GM21717 (cell line): Measurements from ENCODE around the gene RPS5.
A peak's percentile ranks its signal among the peaks of the same experiment; 100 is the strongest.

Source experiments
- ATAC-seq: cut with Tn5 transposase; IDR thresholded peaks from one replicate; pipeline ENCODE4 v1.9.1; 2021; ENCODE audit warnings: mild to moderate bottlenecking, moderate library complexity; ENCODE audit not compliant: unreplicated experiment

Gene RPS5

GRCh38 chr19:58382997-58383603 is 4.0 kb upstream of the RPS5 start:
- ATAC-seq: no peak

- no peak for ATAC-seq
Measured at GRCh38 chr19:58385313-58385890, 1.7 kb upstream of the RPS5 start.

GRCh38 chr19:58385891-58386575 is 1.0 kb upstream of the RPS5 start:
- no peak for ATAC-seq

GRCh38 chr19:58387338-58388174 is 487 bp downstream of the RPS5 start:
- ATAC-seq: peak; percentile 7

- ATAC-seq: no peak
Measured at GRCh38 chr19:58388175-58388526, 1.1 kb downstream of the RPS5 start.

GRCh38 chr19:58392945-58393724 is 6.1 kb downstream of the RPS5 start:
- ATAC-seq: no peak

DNA sequence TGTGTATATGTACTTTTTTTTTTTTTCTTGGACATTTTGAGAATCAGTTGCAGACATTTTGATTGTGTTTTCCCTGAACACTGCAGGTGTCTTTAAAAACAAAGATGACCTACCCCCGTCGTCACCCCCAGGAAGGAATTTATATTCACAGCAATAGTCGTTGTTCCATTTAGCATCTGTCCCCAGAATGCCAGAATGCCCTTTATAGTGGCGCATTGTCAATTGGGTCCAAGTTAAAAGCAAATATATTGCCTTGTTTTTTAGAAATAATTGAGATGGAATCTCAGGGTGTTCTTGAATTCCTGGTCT is 6.6 kb downstream of the RPS5 start:
- ATAC-seq: no peak

GRCh38 chr19:58394821-58395219 is 7.8 kb downstream of the RPS5 start:
- no peak for ATAC-seq

DNA sequence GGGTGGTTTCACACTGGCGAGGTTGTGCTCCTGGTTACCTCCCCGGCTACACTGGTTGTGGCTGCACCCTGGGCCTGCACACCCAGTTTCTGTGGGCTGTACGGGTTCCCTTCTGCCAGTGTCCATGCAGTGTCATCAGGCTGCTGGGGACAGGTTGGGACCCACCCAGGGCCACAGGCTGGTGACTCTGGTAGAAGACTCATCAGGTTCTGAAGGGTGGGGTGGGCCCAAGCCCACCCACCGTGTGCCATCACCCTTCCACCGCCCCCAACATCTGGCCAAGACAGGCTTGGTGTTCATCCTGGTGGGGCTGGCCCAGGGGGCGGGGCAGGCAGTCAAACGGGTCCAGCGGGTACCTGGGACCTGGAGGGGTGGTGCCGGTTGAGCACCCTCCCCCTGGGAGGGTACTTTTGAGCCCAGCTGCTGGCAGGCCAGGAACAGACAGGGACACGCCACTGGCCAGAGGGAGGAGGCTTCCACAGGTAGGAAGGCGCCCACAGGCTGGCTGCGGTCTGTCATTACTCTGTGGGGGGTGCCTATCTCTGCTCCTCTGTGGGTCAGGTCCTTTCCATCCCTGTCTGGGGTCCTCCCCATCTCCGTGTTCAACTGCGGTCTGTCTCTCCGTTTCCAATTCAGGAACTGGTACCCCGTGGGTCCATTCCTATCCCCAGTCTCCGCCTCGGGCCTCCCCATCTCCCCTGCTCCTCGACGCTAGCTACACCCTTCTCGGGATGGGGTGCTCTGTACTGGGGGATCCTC is 8.3 kb downstream of the RPS5 start, which contains the start of gene RNF225:
Gene RNF225 (plus strand): TSS at position 437 of the 759 bp plus-strand sequence. CDS start 434 bp downstream, outside the sequence.
- ATAC-seq: no peak

GRCh38 chr19:58395979-58396627 is 9.0 kb downstream of the RPS5 start:
- ATAC-seq: no peak

DNA sequence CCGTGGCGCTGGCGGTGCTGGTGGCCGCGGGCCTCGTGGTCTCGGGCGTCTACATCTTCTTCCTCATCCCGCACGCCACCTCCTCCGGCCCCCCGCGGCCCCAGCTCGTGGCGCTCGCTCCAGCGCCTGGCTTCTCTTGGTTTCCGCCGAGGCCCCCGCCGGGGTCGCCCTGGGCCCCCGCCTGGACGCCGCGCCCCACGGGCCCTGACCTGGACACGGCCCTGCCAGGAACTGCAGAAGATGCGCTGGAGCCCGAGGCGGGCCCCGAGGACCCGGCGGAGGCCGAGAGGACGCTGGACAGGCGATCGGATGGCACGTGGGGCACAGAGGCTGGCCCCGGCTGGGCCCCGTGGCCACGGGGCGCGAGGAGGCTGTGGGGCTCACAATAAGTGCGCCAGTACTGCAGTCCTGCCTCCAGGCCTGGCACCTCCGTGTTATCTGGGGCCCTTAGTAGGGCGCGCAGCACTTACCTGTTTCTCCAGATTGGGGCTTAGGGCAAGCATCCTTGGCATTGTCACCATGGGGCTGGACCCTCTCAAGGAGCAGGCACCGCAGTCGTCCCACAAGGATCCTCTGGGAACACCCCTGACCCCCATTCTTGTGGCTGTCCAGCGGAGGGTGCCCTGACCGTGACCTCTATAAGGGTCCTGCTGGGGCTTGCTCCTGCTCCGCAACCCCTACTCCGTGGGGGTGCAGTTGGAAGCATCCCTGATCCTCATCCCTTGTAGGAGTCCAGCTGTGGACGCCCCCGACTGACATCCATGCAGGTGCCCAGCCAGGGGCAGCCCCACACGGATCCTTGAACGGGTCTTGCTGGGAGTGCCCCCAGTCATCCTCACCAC is 9.8 kb downstream of the RPS5 start:
- ATAC-seq: no peak

DNA sequence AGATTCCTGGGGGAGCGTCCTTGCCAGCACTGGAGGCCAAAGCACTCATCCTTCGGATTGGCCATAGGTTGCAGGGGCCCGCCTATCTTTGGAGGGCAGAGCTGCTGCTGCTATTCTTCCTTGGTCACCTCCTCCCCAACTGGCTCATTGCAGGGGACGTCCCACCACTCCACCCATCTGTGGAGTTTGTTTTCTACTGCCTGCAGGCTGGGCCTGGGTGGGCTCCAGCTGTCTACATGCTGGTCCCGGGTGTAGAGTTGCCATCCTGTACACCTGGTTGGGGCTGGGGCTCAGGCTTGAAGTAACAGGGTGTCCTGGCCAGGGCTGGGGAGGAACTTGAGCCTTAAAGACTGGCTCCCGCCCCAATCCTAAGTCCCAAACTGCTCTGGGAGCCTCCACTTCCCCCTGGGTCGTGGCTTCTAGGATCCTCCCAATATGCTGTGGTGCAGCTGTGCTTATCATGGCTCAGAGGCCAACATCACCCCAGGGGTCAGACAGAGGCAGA is 10.5 kb downstream of the RPS5 start:
- ATAC-seq: no peak

GRCh38 chr19:58398087-58398486 is 11.0 kb downstream of the RPS5 start:
- ATAC-seq: no peak

GRCh38 chr19:58398545-58398944 is 11.5 kb downstream of the RPS5 start:
- no peak for ATAC-seq

- ATAC-seq: no peak
Measured at GRCh38 chr19:58399903-58400302, 12.8 kb downstream of the RPS5 start.

GRCh38 chr19:58400316-58400915 is 13.3 kb downstream of the RPS5 start:
- ATAC-seq: no peak

- peak; percentile 95 for ATAC-seq
Measured at GRCh38 chr19:58400916-58401839, 14.1 kb downstream of the RPS5 start.
